EH (cell line): Measurements from ENCODE around the gene CFAP161.
"Not testable (repeated sequence)": the region's sequence is repeated elsewhere in the genome, so short reads cannot be mapped to it uniquely, and the experiment has no call there.

ENCODE experiments used
- DNase-seq: peaks from one replicate; pipeline ENCODE4 v3.0.0-alpha.2; 2015; ENCODE audit warnings: low read depth

Gene CFAP161

GRCh38 chr15:81157939-81158223 lies 23.8 kb downstream of the CFAP161 start:
- no peak for DNase-seq

GRCh38 chr15:81158561-81158960 lies 24.5 kb downstream of the CFAP161 start:
- DNase-seq, result not testable (repeated sequence)

- DNase-seq, result peak; percentile 77
Observed at GRCh38 chr15:81160312-81161159, 26.5 kb downstream of the CFAP161 start.

- DNase-seq, result no peak
Observed at GRCh38 chr15:81161160-81161673, 27.1 kb downstream of the CFAP161 start.

- no peak for DNase-seq
Observed at GRCh38 chr15:81161851-81162250, 27.8 kb downstream of the CFAP161 start.

- peak; percentile 64 for DNase-seq
Observed at GRCh38 chr15:81163961-81164800, 30.1 kb downstream of the CFAP161 start.

GRCh38 chr15:81165535-81165934 lies 31.5 kb downstream of the CFAP161 start:
- DNase-seq, result no peak

GRCh38 chr15:81166636-81167305 lies 32.7 kb downstream of the CFAP161 start:
- DNase-seq, result no peak

GRCh38 chr15:81168131-81168526 lies 34.1 kb downstream of the CFAP161 start:
- DNase-seq, result no peak

- DNase-seq, result no peak
Observed at GRCh38 chr15:81168644-81169043, 34.6 kb downstream of the CFAP161 start.

GRCh38 chr15:81170511-81170910 lies 36.4 kb downstream of the CFAP161 start:
- DNase-seq, result no peak

GRCh38 chr15:81171286-81171685 lies 37.2 kb downstream of the CFAP161 start:
- DNase-seq, result no peak

- DNase-seq, result no peak
Observed at GRCh38 chr15:81174125-81174791, 40.2 kb downstream of the CFAP161 start.

- no peak for DNase-seq
Observed at GRCh38 chr15:81174792-81175327, 40.8 kb downstream of the CFAP161 start.

GRCh38 chr15:81175496-81175895 lies 41.4 kb downstream of the CFAP161 start:
- DNase-seq, result no peak

GRCh38 chr15:81176291-81176893 lies 42.3 kb downstream of the CFAP161 start:
- DNase-seq, result no peak

GRCh38 chr15:81178365-81178764 lies 44.3 kb downstream of the CFAP161 start:
- DNase-seq, result no peak

- DNase-seq, result no peak
Observed at GRCh38 chr15:81181220-81181619, 47.1 kb downstream of the CFAP161 start.

- DNase-seq, result no peak
Observed at GRCh38 chr15:81182031-81182755, 48.1 kb downstream of the CFAP161 start.

GRCh38 chr15:81182756-81183438 lies 48.8 kb downstream of the CFAP161 start:
- no peak for DNase-seq
